Hepatocyte (in vitro differentiated cells): Measurements from ENCODE around the gene PTPRN2. TPM values are rescaled to one million over a fixed set of nuclear protein-coding genes. Genes with fewer than 3 reads are reported as not detected.

Source experiments
- DNase-seq: peaks from one replicate; pipeline ENCODE4 v3.0.0-alpha.2; 2016; ENCODE audit warnings: low spot score
- H2AFZ ChIP-seq: fragments of 200-600 bp; sonication (generic); 2 replicates; pipeline ENCODE4 v1.6.0; 2016; ENCODE audit warnings: antibody characterized with exemption, mild to moderate bottlenecking
- H3K27ac ChIP-seq: fragments of 200-600 bp; sonication (generic); 2 replicates; pipeline ENCODE4 v1.5.1; 2016; ENCODE audit warnings: mild to moderate bottlenecking
- H3K27me3 ChIP-seq: fragments of 200-600 bp; sonication (generic); 2 replicates; pipeline ENCODE4 v1.6.1; 2016
- H3K36me3 ChIP-seq: fragments of 200-600 bp; sonication (generic); replicated peaks from 2 replicates; pipeline ENCODE4 v1.5.1; 2016; ENCODE audit warnings: low read depth; ENCODE audit not compliant: insufficient read depth
- H3K4me1 ChIP-seq: fragments of 200-600 bp; sonication (generic); 2 replicates; pipeline ENCODE4 v1.5.1; 2016; ENCODE audit warnings: mild to moderate bottlenecking, moderate library complexity; ENCODE audit not compliant: insufficient read depth
- H3K4me2 ChIP-seq: fragments of 200-600 bp; sonication (generic); 2 replicates; pipeline ENCODE4 v1.6.0; 2016
- H3K4me3 ChIP-seq: fragments of 200-600 bp; sonication (generic); 2 replicates; pipeline ENCODE4 v1.5.1; 2016; ENCODE audit warnings: mild to moderate bottlenecking
- H3K79me2 ChIP-seq: fragments of 200-600 bp; sonication (generic); 2 replicates; pipeline ENCODE4 v1.6.0; 2017; ENCODE audit warnings: mild to moderate bottlenecking
- H3K9me2 ChIP-seq: fragments of 200-600 bp; sonication (generic); replicated peaks from 2 replicates; pipeline ENCODE4 v1.6.0; 2017; ENCODE audit warnings: mild to moderate bottlenecking; ENCODE audit not compliant: insufficient read depth
- H3K9me3 ChIP-seq: fragments of 200-600 bp; sonication (generic); 2 replicates; pipeline ENCODE4 v1.5.1; 2016; ENCODE audit warnings: low read depth, mild to moderate bottlenecking
- H4K20me1 ChIP-seq: fragments of 200-600 bp; sonication (generic); 2 replicates; pipeline ENCODE4 v1.6.0; 2016; ENCODE audit warnings: mild to moderate bottlenecking; ENCODE audit not compliant: insufficient read depth, poor library complexity, severe bottlenecking
- CTCF ChIP-seq: fragments of 200-600 bp; sonication (generic); IDR thresholded peaks from 2 replicates; pipeline ENCODE4 v1.5.1; 2016; ENCODE audit warnings: antibody characterized with exemption, mild to moderate bottlenecking; ENCODE audit not compliant: poor library complexity
- EZH2 ChIP-seq: fragments of 200-600 bp; sonication (generic); IDR thresholded peaks from 2 replicates; pipeline ENCODE4 v1.6.1; 2016; ENCODE audit warnings: antibody characterized with exemption, mild to moderate bottlenecking, borderline replicate concordance
- EZH2phosphoT487 ChIP-seq: fragments of 200-600 bp; sonication (generic); IDR thresholded peaks from one replicate; pipeline ENCODE4 v1.6.1; 2018; ENCODE audit warnings: antibody characterized with exemption, mild to moderate bottlenecking, low read depth, moderate library complexity; ENCODE audit not compliant: unreplicated experiment, severe bottlenecking
- WGBS: methylation state at CpG from one replicate; pipeline ENCODE4 v1.1.6; 2016; ENCODE audit warnings: low lambda C conversion rate; ENCODE audit errors: missing lambda C conversion rate; 5-methylcytosine and 5-hydroxymethylcytosine counted together
- polyA plus RNA-seq: library from polyadenylated mRNA; unstranded; fragments of >200 nt; fragmentation: Nextera tagmentation; extraction: Ambion mirVana; gene quantifications from 2 replicates; pipeline ENCODE4 v1.2.1, GENCODE V29; 2016
- total RNA-seq: library from RNA; depleted of rRNA; stranded (reverse); fragments of >200 nt; gene quantifications from 2 replicates; pipeline ENCODE4 v1.2.3, GENCODE V29; 2014

Gene PTPRN2
- total and polyA plus RNA-seq, 2 experiments from 2014 or later = 2.1 to 3.3 TPM

GRCh38 chr7:157900556-157900955, 687.1 kb downstream of the PTPRN2 start:
- Histone ChIP-seq H2AFZ (no peak overlapping the region), H3K4me2 (no peak overlapping the region), H3K27me3 (no peaks in the 10 kb centered on the region), H3K4me1 (no peaks in the 10 kb centered on the region), H3K36me3 (no peaks in the 10 kb centered on the region), H3K9me3 (no peaks in the 10 kb centered on the region), H3K27ac (no peak overlapping the region), H3K4me3 (no peak overlapping the region), H4K20me1 (no peaks in the 10 kb centered on the region), H3K79me2 (no peaks in the 10 kb centered on the region), H3K9me2 (no peaks in the 10 kb centered on the region)
- DNase-seq = no peak
- 90% methylated on average over 4 of the region's 4 CpGs for WGBS
- no peak for TF ChIP-seq CTCF
- TF ChIP-seq EZH2 = no peak
- no peak for TF ChIP-seq EZH2phosphoT487

GRCh38 chr7:157900011-157900410, 687.6 kb downstream of the PTPRN2 start:
- Histone ChIP-seq H3K36me3 (no peaks in the 10 kb centered on the region), H3K4me1 (no peaks in the 10 kb centered on the region), H3K9me3 (no peaks in the 10 kb centered on the region), H3K27ac (no peak overlapping the region), H3K27me3 (no peaks in the 10 kb centered on the region), H3K9me2 (no peaks in the 10 kb centered on the region), H4K20me1 (no peaks in the 10 kb centered on the region), H3K79me2 (no peaks in the 10 kb centered on the region), H3K4me2 (no peak overlapping the region), H3K4me3 (no peak overlapping the region), H2AFZ (no peak overlapping the region)
- no peak for DNase-seq
- 89% methylated on average over 11 of the region's 11 CpGs for WGBS
- TF ChIP-seq CTCF (no peak), EZH2phosphoT487 (no peak), EZH2 (no peak)

GRCh38 chr7:157898802-157899505, 688.7 kb downstream of the PTPRN2 start:
- Histone ChIP-seq H3K9me3 (no peaks in the 10 kb centered on the region), H3K79me2 (no peaks in the 10 kb centered on the region), H4K20me1 (no peaks in the 10 kb centered on the region), H3K27ac (no peak overlapping the region), H3K4me2 (no peak overlapping the region), H2AFZ (no peak overlapping the region), H3K4me1 (no peaks in the 10 kb centered on the region), H3K9me2 (no peaks in the 10 kb centered on the region), H3K27me3 (no peaks in the 10 kb centered on the region), H3K36me3 (no peaks in the 10 kb centered on the region), H3K4me3 (no peak overlapping the region)
- WGBS = 77% methylated on average over 17 of the region's 17 CpGs
- DNase-seq = no peak
- no peak for TF ChIP-seq EZH2phosphoT487
- no peak for TF ChIP-seq EZH2
- no peak for TF ChIP-seq CTCF

GRCh38 chr7:157898261-157898660, 689.4 kb downstream of the PTPRN2 start:
- no peak overlapping the region for H3K27ac ChIP-seq
- H3K36me3 ChIP-seq = no peaks in the 10 kb centered on the region
- H3K4me1 ChIP-seq = no peaks in the 10 kb centered on the region
- TF ChIP-seq EZH2phosphoT487 = no peak
- TF ChIP-seq CTCF = no peak
- TF ChIP-seq EZH2 = no peak
- no peaks in the 10 kb centered on the region for H3K27me3 ChIP-seq
- WGBS = 86% methylated on average over 11 of the region's 11 CpGs
- no peaks in the 10 kb centered on the region for H3K9me3 ChIP-seq
- no peak overlapping the region for H2AFZ ChIP-seq
- DNase-seq = no peak
- no peak overlapping the region for H3K4me3 ChIP-seq
- no peaks in the 10 kb centered on the region for H3K9me2 ChIP-seq
- no peaks in the 10 kb centered on the region for H4K20me1 ChIP-seq
- no peaks in the 10 kb centered on the region for H3K79me2 ChIP-seq
- no peak overlapping the region for H3K4me2 ChIP-seq
